ENCODE measurements around the gene BORCS5. TPM values are rescaled to one million over a fixed set of nuclear protein-coding genes. Genes with fewer than 3 reads are reported as not detected.

BORCS5 gene
- total and polyA plus RNA-seq, 2 of the 8 experiments (the other 6 are each of a cell fraction or from before 2014, with no cell fraction given), result 8.3 to 17.4 TPM

- TF ChIP-seq RXRA (IDR thresholded peaks at IDR 0.05; ENCODE audit: insufficient read depth, low read depth, low read length) (no peak), CHD7 (IDR thresholded peaks at IDR 0.05; ENCODE audit: insufficient replicate concordance, low read length) (no peak), ZNF274 (IDR thresholded peaks at IDR 0.05; ENCODE audit: borderline replicate concordance, extremely low read depth, low read length) (no peak)
Measured at GRCh38 chr12:12488296-12488695, 131.4 kb downstream of the BORCS5 start (continued).
